IMR-90 (cell line): Measurements from ENCODE around the gene CLASP1. TPM values are rescaled to one million over a fixed set of nuclear protein-coding genes. Genes with fewer than 3 reads are reported as not detected.

Experiments
- ATAC-seq: fragments of 200-7000 bp; cut with Tn5 transposase; 2 replicates; pipeline ENCODE4 v1.9.1; 2020; ENCODE audit warnings: low read depth, mild to moderate bottlenecking, moderate library complexity
- BruUV-seq: library from RNA; stranded (reverse); fragments of 400-500 nt; replicated peaks from 2 replicates; lab custom pipeline; 2021; lab: Mats Ljungman, UMichigan
- CTCF ChIA-PET: fragments of 300-600 bp; formaldehyde crosslinking; extraction: SDS; loops from one replicate; lab custom pipeline; 2021; ENCODE audit warnings: antibody characterized with exemption; lab: Yijun Ruan, JAX
- POLR2A ChIA-PET: fragments of 300-600 bp; sonication (Branson Sonifier 250); formaldehyde crosslinking; loops from one replicate; lab custom pipeline; 2022; ENCODE audit warnings: antibody characterized with exemption; ENCODE audit not compliant: unreplicated experiment; lab: Charles Lee
- DNase-seq: peaks from one replicate; pipeline ENCODE4 v3.0.0; 2013
- H2AFZ ChIP-seq: replicated peaks from 2 replicates; pipeline ENCODE3; 2013; ENCODE audit warnings: low read length, mild to moderate bottlenecking; ENCODE audit not compliant: poor library complexity
- H2AK5ac ChIP-seq: 2 replicates; pipeline ENCODE4 v1.6.1; 2013; ENCODE audit warnings: low read depth, low read length, inconsistent platforms
- H2AK9ac ChIP-seq: replicated peaks from 2 replicates; pipeline ENCODE3; 2013; ENCODE audit warnings: mild to moderate bottlenecking, low read depth, low read length, moderate library complexity; ENCODE audit not compliant: poor library complexity
- H2BK120ac ChIP-seq: 2 replicates; pipeline ENCODE4 v1.6.1; 2013; ENCODE audit warnings: low read depth, low read length, inconsistent platforms
- H2BK15ac ChIP-seq: 3 replicates; pipeline ENCODE4 v1.6.1; 2013; ENCODE audit warnings: low read depth, low read length, inconsistent platforms
- H2BK20ac ChIP-seq: 2 replicates; pipeline ENCODE4 v1.6.1; 2013; ENCODE audit warnings: low read depth, mild to moderate bottlenecking, inconsistent platforms, low read length, moderate library complexity
- H2BK5ac ChIP-seq: 2 replicates; pipeline ENCODE4 v1.6.1; 2013; ENCODE audit warnings: mild to moderate bottlenecking, low read depth, low read length, inconsistent platforms; ENCODE audit not compliant: poor library complexity, severe bottlenecking
- H3K14ac ChIP-seq: replicated peaks from 2 replicates; pipeline ENCODE4 v1.6.1; 2013; ENCODE audit warnings: low read depth, low read length, inconsistent platforms
- H3K18ac ChIP-seq: 2 replicates; pipeline ENCODE4 v1.6.1; 2013; ENCODE audit warnings: low read depth, low read length, control low read depth
- H3K23ac ChIP-seq: 2 replicates; pipeline ENCODE4 v1.6.1; 2013; ENCODE audit warnings: low read depth, low read length, inconsistent platforms
- H3K27ac ChIP-seq: 2 replicates; pipeline ENCODE4 v1.5.1; 2013; ENCODE audit warnings: mild to moderate bottlenecking, control low read depth, low read length; ENCODE audit not compliant: insufficient read depth
- H3K27me3 ChIP-seq: 2 replicates; pipeline ENCODE4 v1.6.1; 2013; ENCODE audit warnings: low read length; ENCODE audit not compliant: control insufficient read depth, insufficient read depth
- H3K36me3 ChIP-seq: 2 replicates; pipeline ENCODE4 v1.6.1; 2013; ENCODE audit warnings: low read length, mixed read lengths; ENCODE audit not compliant: control insufficient read depth, insufficient read depth
- H3K4ac ChIP-seq: 2 replicates; pipeline ENCODE4 v1.6.1; 2013; ENCODE audit warnings: low read depth, low read length, inconsistent platforms
- H3K4me1 ChIP-seq: 2 replicates; pipeline ENCODE4 v1.6.1; 2013; ENCODE audit warnings: low read length, mixed read lengths; ENCODE audit not compliant: control insufficient read depth, insufficient read depth
- H3K4me2 ChIP-seq: 2 replicates; pipeline ENCODE4 v1.6.1; 2013; ENCODE audit warnings: low read depth, mild to moderate bottlenecking, control low read depth, low read length, moderate library complexity
- H3K4me3 ChIP-seq: 2 replicates; pipeline ENCODE4 v1.5.1; 2013; ENCODE audit warnings: low read depth, mild to moderate bottlenecking, control low read depth, low read length, moderate library complexity; ENCODE audit not compliant: insufficient read depth
- H3K56ac ChIP-seq: 2 replicates; pipeline ENCODE4 v1.6.1; 2013; ENCODE audit warnings: low read length, inconsistent platforms; ENCODE audit not compliant: insufficient read depth; ENCODE audit errors: extremely low read depth
- H3K79me1 ChIP-seq, 2 experiments: 2 replicates each; pipeline ENCODE4 v1.6.1; 2013; ENCODE audit warnings: low read length in 2 of 2, inconsistent platforms in 1 of 2, low read depth in 1 of 2
- H3K9ac ChIP-seq: 2 replicates; pipeline ENCODE4 v1.6.1; 2013; ENCODE audit warnings: low read depth, low read length, control low read depth
- H3K9me1 ChIP-seq: 2 replicates; pipeline ENCODE4 v1.6.1; 2013; ENCODE audit warnings: low read length, inconsistent platforms; ENCODE audit not compliant: insufficient read depth
- H3K9me3 ChIP-seq: 2 replicates; pipeline ENCODE4 v1.6.1; 2013; ENCODE audit warnings: low read length; ENCODE audit not compliant: control insufficient read depth, insufficient read depth
- H4K20me1 ChIP-seq: 2 replicates; pipeline ENCODE4 v1.6.1; 2013; ENCODE audit warnings: low read length, inconsistent platforms; ENCODE audit not compliant: insufficient read depth
- H4K5ac ChIP-seq: 2 replicates; pipeline ENCODE4 v1.6.1; 2013; ENCODE audit warnings: mild to moderate bottlenecking, low read depth, low read length, control low read depth
- H4K8ac ChIP-seq, 2 experiments: 2 replicates each; pipeline ENCODE4 v1.6.1; 2013; ENCODE audit warnings: low read depth in 2 of 2, low read length in 2 of 2, control low read depth in 1 of 2, inconsistent platforms in 1 of 2
- H4K91ac ChIP-seq: 2 replicates; pipeline ENCODE4 v1.6.1; 2013; ENCODE audit warnings: low read depth, low read length, inconsistent platforms; ENCODE audit not compliant: insufficient read depth
- BHLHE40 ChIP-seq: fragments of 150-350 bp; IDR thresholded peaks from 2 replicates; pipeline ENCODE4 v1.6.1; 2016; ENCODE audit warnings: mild to moderate bottlenecking, low read depth, low read length
- CEBPB ChIP-seq: IDR thresholded peaks from 2 replicates; pipeline ENCODE4 v1.6.1; 2012; ENCODE audit warnings: low read depth, low read length, improper control_type of control experiment
- CHD1 ChIP-seq: IDR thresholded peaks from 2 replicates; pipeline ENCODE4 v1.6.1; 2012; ENCODE audit warnings: low read depth, low read length, improper control_type of control experiment
- MAZ ChIP-seq: IDR thresholded peaks from 2 replicates; pipeline ENCODE4 v1.6.1; 2012; ENCODE audit warnings: low read depth, mild to moderate bottlenecking, low read length, improper control_type of control experiment, moderate library complexity, borderline replicate concordance
- MXI1 ChIP-seq: IDR thresholded peaks from 2 replicates; pipeline ENCODE4 v1.6.1; 2012; ENCODE audit warnings: low read depth, mild to moderate bottlenecking, low read length, moderate library complexity, borderline replicate concordance
- NFE2L2 ChIP-seq: fragments of 150-350 bp; IDR thresholded peaks from 2 replicates; pipeline ENCODE4 v1.6.1; 2016; ENCODE audit warnings: low read depth, mild to moderate bottlenecking, low read length
- RAD21 ChIP-seq: IDR thresholded peaks from 2 replicates; pipeline ENCODE4 v1.6.1; 2012; ENCODE audit warnings: low read length, improper control_type of control experiment
- RCOR1 ChIP-seq: IDR thresholded peaks from 2 replicates; pipeline ENCODE4 v1.6.1; 2012; ENCODE audit warnings: mild to moderate bottlenecking, low read length, improper control_type of control experiment; ENCODE audit not compliant: insufficient replicate concordance
- SMC3 ChIP-seq: fragments of 150-350 bp; IDR thresholded peaks from 2 replicates; pipeline ENCODE4 v1.6.1; 2016; ENCODE audit warnings: low read depth, mild to moderate bottlenecking, antibody characterized with exemption, low read length, moderate library complexity
- WGBS, 2 experiments: methylation state at CpG; one replicate each; pipeline versions ENCODE4 v1.1.5 to v1.1.7; 2013; ENCODE audit warnings: missing lambda C conversion rate in 2 of 2; ENCODE audit not compliant: insufficient read length in 1 of 2; ENCODE audit errors: extremely low coverage in 2 of 2; 5-methylcytosine and 5-hydroxymethylcytosine counted together
- dilution Hi-C: fragments of 300-500 bp; cut with HindIII; formaldehyde crosslinking; loops from one replicate; pipeline ENCODE4 v1.14.3; 2018; ENCODE audit warnings: low sequenced_read_pairs; ENCODE audit not compliant: unreplicated experiment
- in situ Hi-C: fragments of 300-500 bp; cut with MboI; formaldehyde crosslinking; loops from 3 replicates; pipeline ENCODE4 v1.14.3; 2019; ENCODE audit warnings: low sequenced_read_pairs, inconsistent platforms, mixed read lengths
- intact Hi-C: fragments of 100-400 bp; cut with micrococcal nuclease; formaldehyde crosslinking; loops from 2 replicates; pipeline ENCODE4 v1.10.0; 2022
- polyA plus RNA-seq, 3 experiments: library from polyadenylated mRNA; depleted of rRNA; stranded (reverse); fragments of >200 nt; gene quantifications; 2 replicates each; pipeline ENCODE4 v1.2.3, GENCODE V29; 2012; ENCODE audit warnings: low replicate concordance in 1 of 3
- total RNA-seq: library from RNA; depleted of rRNA; stranded (reverse); fragments of >200 nt; gene quantifications from 2 replicates; pipeline ENCODE4 v1.2.3, GENCODE V29; 2012
- TF ChIP-seq, protein P1 (sequence below): fragments of 150-350 bp; IDR thresholded peaks from 2 replicates; pipeline ENCODE4 v1.6.1; 2017; ENCODE audit warnings: mild to moderate bottlenecking, antibody characterized with exemption, low read length, low read depth
- TF ChIP-seq, protein P2 (sequence below): conservative IDR thresholded peaks from 2 replicates; pipeline ENCODE4 v1.5.1; 2012; ENCODE audit warnings: mild to moderate bottlenecking, low read depth, low read length, improper control_type of control experiment

CLASP1 gene
- total and polyA plus RNA-seq, 2 of the 4 experiments (the other 2 are of a cell fraction): 12.3 to 33.7 TPM

DNA sequence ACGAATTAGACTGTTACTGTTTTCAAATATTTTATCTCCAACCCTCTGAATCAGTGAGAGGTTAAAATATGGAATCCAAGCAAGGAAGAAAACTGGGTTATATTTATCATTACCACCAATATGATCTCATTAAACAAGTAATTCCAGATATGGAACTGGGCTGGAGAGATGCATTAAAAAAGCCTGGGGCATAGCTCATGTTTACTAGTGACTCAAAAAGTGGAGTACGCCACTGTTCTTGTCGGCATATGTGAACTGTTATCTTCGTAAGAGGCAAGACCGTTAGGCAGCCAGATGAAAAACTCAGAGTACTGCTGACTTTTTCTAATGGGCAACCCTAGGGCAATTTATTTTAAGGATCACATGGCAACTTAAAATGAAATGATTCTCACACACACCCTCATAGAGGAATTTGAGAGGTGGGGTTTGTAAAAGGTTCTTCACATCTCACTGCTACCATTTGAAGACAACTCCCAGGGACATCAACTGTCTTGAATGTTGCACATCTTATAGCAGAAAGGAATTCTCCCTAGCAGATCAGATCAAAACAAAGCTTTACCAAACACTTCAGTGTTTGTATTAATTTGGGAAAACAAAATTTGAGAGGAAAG, 259.1 kb downstream of the CLASP1 start:
- no peaks in the 10 kb centered on the region for H3K27me3 ChIP-seq
- POLR2A ChIA-PET: no interaction called here
- no CpG with 5 or more reads among the region's 5 CpGs for WGBS, 2 experiments

More for the DNA sequence above, 259.1 kb downstream of the CLASP1 start:
- Histone ChIP-seq H3K23ac (no peak overlapping the region), H4K91ac (no peak overlapping the region), H2AK9ac (no peak overlapping the region), H4K20me1 (no peaks in the 10 kb centered on the region), H3K27ac (no peak overlapping the region), H3K36me3 (peaks cover 12% of the 10 kb centered on the region), H2BK15ac (no peak overlapping the region), H2BK20ac (no peak overlapping the region), H4K5ac (no peak overlapping the region), H2AFZ (no peak overlapping the region), H3K18ac (no peak overlapping the region), H3K9me1 (peaks cover 7% of the 10 kb centered on the region; the same call in 1 of the 2 replicates), H3K4me1 (peaks cover 10% of the 10 kb centered on the region), H2BK120ac (no peak overlapping the region), H3K4me3 (no peak overlapping the region), H3K56ac (no peak overlapping the region), H3K9ac (no peak overlapping the region), H4K8ac (no peak overlapping the region), H2AK5ac (no peak overlapping the region), H3K4me2 (no peak overlapping the region), H3K9me3 (no peaks in the 10 kb centered on the region), H3K4ac (no peak overlapping the region), H3K79me1 (peaks cover 3 to 9% of the 10 kb centered on the region in 2 experiments; a peak in 2 of 4 replicates), H2BK5ac (no peak overlapping the region), H3K14ac (no peak overlapping the region)
- intact Hi-C loops: no loop called here
- CTCF ChIA-PET: no interaction called here
- in situ Hi-C loops: loop anchor here (10.0 kb wide), 1 partner anchor 335 kb away; no protein-coding TSS in a partner anchor
- ATAC-seq: no peak
- dilution Hi-C loops: no loop called here
- TF ChIP-seq SMC3 (no peak), CHD1 (no peak), RAD21 (no peak), MXI1 (no peak), NFE2L2 (no peak), CEBPB (no peak), RCOR1 (no peak), BHLHE40 (no peak), MAZ (no peak)
- TF ChIP-seq, protein P1, sequence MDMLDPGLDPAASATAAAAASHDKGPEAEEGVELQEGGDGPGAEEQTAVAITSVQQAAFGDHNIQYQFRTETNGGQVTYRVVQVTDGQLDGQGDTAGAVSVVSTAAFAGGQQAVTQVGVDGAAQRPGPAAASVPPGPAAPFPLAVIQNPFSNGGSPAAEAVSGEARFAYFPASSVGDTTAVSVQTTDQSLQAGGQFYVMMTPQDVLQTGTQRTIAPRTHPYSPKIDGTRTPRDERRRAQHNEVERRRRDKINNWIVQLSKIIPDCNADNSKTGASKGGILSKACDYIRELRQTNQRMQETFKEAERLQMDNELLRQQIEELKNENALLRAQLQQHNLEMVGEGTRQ: no peak
- TF ChIP-seq, protein P2, sequence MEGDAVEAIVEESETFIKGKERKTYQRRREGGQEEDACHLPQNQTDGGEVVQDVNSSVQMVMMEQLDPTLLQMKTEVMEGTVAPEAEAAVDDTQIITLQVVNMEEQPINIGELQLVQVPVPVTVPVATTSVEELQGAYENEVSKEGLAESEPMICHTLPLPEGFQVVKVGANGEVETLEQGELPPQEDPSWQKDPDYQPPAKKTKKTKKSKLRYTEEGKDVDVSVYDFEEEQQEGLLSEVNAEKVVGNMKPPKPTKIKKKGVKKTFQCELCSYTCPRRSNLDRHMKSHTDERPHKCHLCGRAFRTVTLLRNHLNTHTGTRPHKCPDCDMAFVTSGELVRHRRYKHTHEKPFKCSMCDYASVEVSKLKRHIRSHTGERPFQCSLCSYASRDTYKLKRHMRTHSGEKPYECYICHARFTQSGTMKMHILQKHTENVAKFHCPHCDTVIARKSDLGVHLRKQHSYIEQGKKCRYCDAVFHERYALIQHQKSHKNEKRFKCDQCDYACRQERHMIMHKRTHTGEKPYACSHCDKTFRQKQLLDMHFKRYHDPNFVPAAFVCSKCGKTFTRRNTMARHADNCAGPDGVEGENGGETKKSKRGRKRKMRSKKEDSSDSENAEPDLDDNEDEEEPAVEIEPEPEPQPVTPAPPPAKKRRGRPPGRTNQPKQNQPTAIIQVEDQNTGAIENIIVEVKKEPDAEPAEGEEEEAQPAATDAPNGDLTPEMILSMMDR: no peak
- no TSS peak for BruUV-seq
- no peak for DNase-seq
